ENCODE data around the gene DNAJB1. TPM values are rescaled to one million over a fixed set of nuclear protein-coding genes. Genes with fewer than 3 reads are reported as not detected.

Gene DNAJB1
- total and polyA plus RNA-seq, 2 of the 13 experiments (the other 11 are each of a cell fraction or from before 2014, with no cell fraction given), result 87.5 to 97.3 TPM

DNA sequence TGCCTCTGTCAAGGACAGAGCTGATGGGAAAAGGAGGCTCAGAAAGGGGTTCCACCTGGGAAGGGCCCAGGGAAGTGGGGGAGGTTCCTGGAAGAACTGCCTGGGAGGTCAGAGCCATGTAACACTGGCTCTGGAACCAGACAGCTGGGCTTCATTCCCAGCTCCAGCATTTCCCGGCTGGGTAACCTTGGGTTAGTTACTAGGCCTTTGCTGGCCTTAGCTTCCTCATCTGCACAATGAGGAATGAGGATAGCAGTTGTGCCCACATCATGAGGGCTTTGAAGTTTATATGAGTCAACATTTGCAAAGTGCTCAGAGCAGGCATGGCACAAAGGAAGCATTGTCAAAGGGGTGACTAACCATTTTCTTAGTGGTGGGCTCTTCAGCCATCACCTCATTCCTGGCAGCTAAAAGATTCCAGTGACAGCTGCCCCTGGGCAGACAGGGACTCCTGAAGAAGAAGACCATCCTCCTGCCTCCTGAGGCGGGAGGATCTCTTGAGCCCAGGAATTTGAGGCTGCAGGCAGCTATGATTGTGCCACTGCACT lies 1.7 kb upstream of the DNAJB1 start (continued):
- TF ChIP-seq KAT7 (CRISPR knock-in tag; IDR thresholded peaks at IDR 0.05; ENCODE audit: borderline replicate concordance), result no peak; the same call in 1 of the 2 replicates
- TF ChIP-seq, protein P1, sequence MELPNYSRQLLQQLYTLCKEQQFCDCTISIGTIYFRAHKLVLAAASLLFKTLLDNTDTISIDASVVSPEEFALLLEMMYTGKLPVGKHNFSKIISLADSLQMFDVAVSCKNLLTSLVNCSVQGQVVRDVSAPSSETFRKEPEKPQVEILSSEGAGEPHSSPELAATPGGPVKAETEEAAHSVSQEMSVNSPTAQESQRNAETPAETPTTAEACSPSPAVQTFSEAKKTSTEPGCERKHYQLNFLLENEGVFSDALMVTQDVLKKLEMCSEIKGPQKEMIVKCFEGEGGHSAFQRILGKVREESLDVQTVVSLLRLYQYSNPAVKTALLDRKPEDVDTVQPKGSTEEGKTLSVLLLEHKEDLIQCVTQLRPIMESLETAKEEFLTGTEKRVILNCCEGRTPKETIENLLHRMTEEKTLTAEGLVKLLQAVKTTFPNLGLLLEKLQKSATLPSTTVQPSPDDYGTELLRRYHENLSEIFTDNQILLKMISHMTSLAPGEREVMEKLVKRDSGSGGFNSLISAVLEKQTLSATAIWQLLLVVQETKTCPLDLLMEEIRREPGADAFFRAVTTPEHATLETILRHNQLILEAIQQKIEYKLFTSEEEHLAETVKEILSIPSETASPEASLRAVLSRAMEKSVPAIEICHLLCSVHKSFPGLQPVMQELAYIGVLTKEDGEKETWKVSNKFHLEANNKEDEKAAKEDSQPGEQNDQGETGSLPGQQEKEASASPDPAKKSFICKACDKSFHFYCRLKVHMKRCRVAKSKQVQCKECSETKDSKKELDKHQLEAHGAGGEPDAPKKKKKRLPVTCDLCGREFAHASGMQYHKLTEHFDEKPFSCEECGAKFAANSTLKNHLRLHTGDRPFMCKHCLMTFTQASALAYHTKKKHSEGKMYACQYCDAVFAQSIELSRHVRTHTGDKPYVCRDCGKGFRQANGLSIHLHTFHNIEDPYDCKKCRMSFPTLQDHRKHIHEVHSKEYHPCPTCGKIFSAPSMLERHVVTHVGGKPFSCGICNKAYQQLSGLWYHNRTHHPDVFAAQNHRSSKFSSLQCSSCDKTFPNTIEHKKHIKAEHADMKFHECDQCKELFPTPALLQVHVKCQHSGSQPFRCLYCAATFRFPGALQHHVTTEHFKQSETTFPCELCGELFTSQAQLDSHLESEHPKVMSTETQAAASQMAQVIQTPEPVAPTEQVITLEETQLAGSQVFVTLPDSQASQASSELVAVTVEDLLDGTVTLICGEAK (IDR thresholded peaks at IDR 0.05), result no peak
- TF ChIP-seq, protein P1 (CRISPR knock-in tag; IDR thresholded peaks at IDR 0.05), result no peak
- TF ChIP-seq KDM2A (CRISPR knock-in tag; IDR thresholded peaks at IDR 0.05; ENCODE audit: borderline replicate concordance, low read depth), result peak; percentile 45; the same call in 1 of the 2 replicates
- no peak for TF ChIP-seq ZNF841 (CRISPR knock-in tag; IDR thresholded peaks at IDR 0.05; ENCODE audit: borderline replicate concordance)
- no peak for TF ChIP-seq ZNF780A (CRISPR knock-in tag; IDR thresholded peaks at IDR 0.05)
- TF ChIP-seq, protein P2, sequence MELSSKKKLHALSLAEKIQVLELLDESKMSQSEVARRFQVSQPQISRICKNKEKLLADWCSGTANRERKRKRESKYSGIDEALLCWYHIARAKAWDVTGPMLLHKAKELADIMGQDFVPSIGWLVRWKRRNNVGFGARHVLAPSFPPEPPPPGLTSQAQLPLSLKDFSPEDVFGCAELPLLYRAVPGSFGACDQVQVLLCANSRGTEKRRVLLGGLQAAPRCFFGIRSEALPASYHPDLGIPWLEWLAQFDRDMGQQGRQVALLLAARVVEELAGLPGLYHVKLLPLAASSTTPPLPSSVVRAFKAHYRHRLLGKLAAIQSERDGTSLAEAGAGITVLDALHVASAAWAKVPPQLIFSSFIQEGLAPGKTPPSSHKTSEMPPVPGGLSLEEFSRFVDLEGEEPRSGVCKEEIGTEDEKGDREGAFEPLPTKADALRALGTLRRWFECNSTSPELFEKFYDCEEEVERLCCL (CRISPR knock-in tag; IDR thresholded peaks at IDR 0.05; ENCODE audit: borderline replicate concordance), result no peak
- TF ChIP-seq, protein P3, sequence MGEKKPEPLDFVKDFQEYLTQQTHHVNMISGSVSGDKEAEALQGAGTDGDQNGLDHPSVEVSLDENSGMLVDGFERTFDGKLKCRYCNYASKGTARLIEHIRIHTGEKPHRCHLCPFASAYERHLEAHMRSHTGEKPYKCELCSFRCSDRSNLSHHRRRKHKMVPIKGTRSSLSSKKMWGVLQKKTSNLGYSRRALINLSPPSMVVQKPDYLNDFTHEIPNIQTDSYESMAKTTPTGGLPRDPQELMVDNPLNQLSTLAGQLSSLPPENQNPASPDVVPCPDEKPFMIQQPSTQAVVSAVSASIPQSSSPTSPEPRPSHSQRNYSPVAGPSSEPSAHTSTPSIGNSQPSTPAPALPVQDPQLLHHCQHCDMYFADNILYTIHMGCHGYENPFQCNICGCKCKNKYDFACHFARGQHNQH (CRISPR knock-in tag; IDR thresholded peaks at IDR 0.05), result peak; percentile 74; the same call in 1 of the 2 replicates
- no peak for TF ChIP-seq ZSCAN12 (CRISPR knock-in tag; IDR thresholded peaks at IDR 0.05)
- peak; percentile 85; the same call in 1 of the 2 replicates for TF ChIP-seq HMG20A (CRISPR knock-in tag; IDR thresholded peaks at IDR 0.05; ENCODE audit: borderline replicate concordance)
- TF ChIP-seq ZNF431 (CRISPR knock-in tag; IDR thresholded peaks at IDR 0.05; ENCODE audit: borderline replicate concordance, low read depth), result no peak
- TF ChIP-seq NFKB2 (CRISPR knock-in tag; IDR thresholded peaks at IDR 0.05; ENCODE audit: borderline replicate concordance), result no peak
- TF ChIP-seq BCL6 (CRISPR knock-in tag; IDR thresholded peaks at IDR 0.05), result peak; percentile 82
- no peak; the same call in 1 of the 2 replicates for TF ChIP-seq NR2C2 (CRISPR knock-in tag; IDR thresholded peaks at IDR 0.05; ENCODE audit: borderline replicate concordance)
- no peak for TF ChIP-seq FOXC1 (CRISPR knock-in tag; IDR thresholded peaks at IDR 0.05; ENCODE audit: borderline replicate concordance)
- TF ChIP-seq ZMYM2 (CRISPR knock-in tag; IDR thresholded peaks at IDR 0.05), result peak; percentile 39
- TF ChIP-seq CENPT (CRISPR knock-in tag; IDR thresholded peaks at IDR 0.05; ENCODE audit: low read depth), result no peak
